Erythroblast (primary cell): Measurements from ENCODE around the gene ZNF217.

Experiments
- GATA1 ChIP-seq: IDR thresholded peaks from 2 replicates; pipeline ENCODE4 v1.6.1; 2011; ENCODE audit warnings: low read depth, mild to moderate bottlenecking, control low read depth, low read length, moderate library complexity
- POLR2A ChIP-seq: IDR thresholded peaks from 2 replicates; pipeline ENCODE4 v1.6.1; 2011; ENCODE audit warnings: mild to moderate bottlenecking, low read length

DNA sequence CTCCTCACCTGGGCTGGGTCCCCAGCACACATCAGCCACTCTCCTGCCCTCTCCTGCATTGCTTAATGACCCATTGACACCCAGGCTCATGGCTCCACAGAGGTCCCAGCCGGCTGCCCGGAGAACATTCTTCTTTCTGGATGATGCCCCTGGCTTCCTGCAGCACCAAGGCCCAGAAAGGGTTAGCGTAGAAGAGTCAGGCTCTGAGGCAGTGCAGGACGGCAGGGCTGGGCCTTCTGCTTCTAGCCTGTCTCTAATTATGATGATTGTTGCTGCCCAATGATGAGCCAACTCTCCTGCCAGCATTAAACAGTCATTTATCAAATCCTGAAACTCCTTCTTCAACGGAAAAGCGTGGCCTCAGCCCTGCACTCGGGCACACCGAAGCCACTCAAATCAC lies 66.4 kb downstream of the ZNF217 start:
- TF ChIP-seq POLR2A (no peak), GATA1 (no peak)
